Sigmoid colon (tissue), 7 donors: ENCODE data around the gene SORCS1. TPM values are rescaled to one million over a fixed set of nuclear protein-coding genes. Genes with fewer than 3 reads are reported as not detected.

Experiments used
- DNase-seq: peaks from one replicate; pipeline ENCODE4 v3.0.0-alpha.2; 2019
- H3K27ac ChIP-seq, 4 donors: fragments of 200-600 bp; sonication (generic); one replicate each; pipeline ENCODE4 v1.5.1; 2016 to 2019; ENCODE audit warnings: mild to moderate bottlenecking in 1 of 4
- H3K27me3 ChIP-seq, 3 donors: fragments of 200-600 bp; sonication (generic); one replicate each; pipeline ENCODE4 v1.5.1; 2019; ENCODE audit warnings: mild to moderate bottlenecking in 1 of 3
- H3K36me3 ChIP-seq, 4 donors: fragments of 200-600 bp; sonication (generic); one replicate each; pipeline ENCODE4 v1.5.1; 2016 to 2019
- H3K4me1 ChIP-seq, 4 donors: fragments of 200-600 bp; sonication (generic); one replicate each; pipeline ENCODE4 v1.5.1; 2017 to 2019
- H3K4me3 ChIP-seq, 4 donors: fragments of 200-600 bp; sonication (generic); one replicate each; pipeline ENCODE4 v1.5.1; 2017 to 2019; ENCODE audit warnings: mild to moderate bottlenecking in 2 of 4, moderate library complexity in 1 of 4
- H3K9me3 ChIP-seq, 4 donors: fragments of 200-600 bp in 3 of 4; sonication (generic) in 3 of 4; one replicate each; pipeline versions ENCODE4 v1.5.1 to v1.6.1; 2013 to 2019
- CTCF ChIP-seq, 4 experiments: fragments of 450-650 bp in 3 of 4; fragments of 200-600 bp in 1 of 4; IDR thresholded peaks; one replicate each; pipeline ENCODE4 v1.5.1; 2016 to 2019; ENCODE audit warnings: antibody characterized with exemption in 4 of 4, mild to moderate bottlenecking in 3 of 4, moderate library complexity in 2 of 4
- EP300 ChIP-seq, 4 donors: sonication (generic); formaldehyde crosslinking; IDR thresholded peaks; one replicate each; pipeline ENCODE4 v1.6.1; 2017; ENCODE audit warnings: antibody characterized with exemption in 4 of 4
- POLR2A ChIP-seq, 2 donors: fragments of 450-650 bp; IDR thresholded peaks; one replicate each; pipeline ENCODE4 v1.6.1; 2016; ENCODE audit warnings: antibody characterized with exemption in 2 of 2, mild to moderate bottlenecking in 2 of 2, moderate library complexity in 2 of 2
- POLR2AphosphoS5 ChIP-seq, 4 donors: sonication (generic); formaldehyde crosslinking; IDR thresholded peaks; one replicate each; pipeline ENCODE4 v1.6.1; 2017; ENCODE audit warnings: antibody characterized with exemption in 4 of 4
- WGBS, 2 donors: extraction: QIAGEN DNeasy Blood & Tissue Kit; methylation state at CpG; one replicate each; pipeline ENCODE4 v1.1.7; 2013; 5-methylcytosine and 5-hydroxymethylcytosine counted together
- intact Hi-C: fragments of 100-400 bp; cut with DNase I; formaldehyde crosslinking; loops from one replicate; pipeline ENCODE4 v1.15.1; 2023
- polyA plus RNA-seq, 3 donors: library from polyadenylated mRNA; stranded (reverse); fragments of 200-250 nt; gene quantifications; one replicate each; pipeline ENCODE4 v1.2.3, GENCODE V29; 2013
- total RNA-seq, 4 donors: library from RNA; depleted of rRNA; stranded (reverse); fragments of >200 nt; gene quantifications; one replicate each; pipeline ENCODE4 v1.1.0, GENCODE V29; 2016
- donor health status: healthy with polysubstance abuse.
- donor health status: Bipolar disorder and iron deficiency.
- donor health status: healthy.

Gene SORCS1
- total and polyA plus RNA-seq, 7 donors: 2.5 to 18.3 (median 8.7) TPM; not detected in 1

DNA sequence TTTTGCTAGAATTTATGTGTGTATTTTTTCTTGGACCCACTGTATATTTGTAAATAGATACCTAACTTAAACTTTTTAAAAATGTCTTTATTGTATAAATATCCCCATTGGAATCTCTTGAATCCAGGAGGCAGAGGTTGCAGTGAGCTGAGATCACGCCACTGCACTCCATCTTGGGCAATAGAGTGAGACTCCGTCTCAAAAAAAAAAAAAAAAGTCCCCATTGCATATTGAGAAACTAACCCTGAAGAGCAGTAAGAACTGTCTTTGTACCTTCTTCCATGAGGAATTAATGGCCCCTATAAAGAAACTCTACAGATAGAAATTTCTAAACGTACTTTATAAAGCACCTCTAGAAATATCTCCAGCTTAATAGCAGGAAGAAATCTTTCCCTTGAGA lies 504.0 kb downstream of the SORCS1 start:
- no peaks in the 10 kb centered on the region for H3K27me3 ChIP-seq
- TF ChIP-seq POLR2A (IDR thresholded peaks at IDR 0.05): no peak
- no peak for TF ChIP-seq POLR2AphosphoS5 (IDR thresholded peaks at IDR 0.05)
- TF ChIP-seq EP300 (IDR thresholded peaks at IDR 0.05): no peak
- TF ChIP-seq CTCF (IDR thresholded peaks at IDR 0.05): no peak
- H3K36me3 ChIP-seq: no peaks in the 10 kb centered on the region
- H3K4me1 ChIP-seq: no peaks in the 10 kb centered on the region
- no peak overlapping the region for H3K4me3 ChIP-seq
- no peak overlapping the region for H3K27ac ChIP-seq
- intact Hi-C loops: no loop called here
- WGBS, 2 donors: 71 to 74% methylated on average over 3 of the region's 3 CpGs
- no peak for DNase-seq
- peaks cover 0 to 9% (median 0%) of the 10 kb centered on the region in 4 donors for H3K9me3 ChIP-seq

DNA sequence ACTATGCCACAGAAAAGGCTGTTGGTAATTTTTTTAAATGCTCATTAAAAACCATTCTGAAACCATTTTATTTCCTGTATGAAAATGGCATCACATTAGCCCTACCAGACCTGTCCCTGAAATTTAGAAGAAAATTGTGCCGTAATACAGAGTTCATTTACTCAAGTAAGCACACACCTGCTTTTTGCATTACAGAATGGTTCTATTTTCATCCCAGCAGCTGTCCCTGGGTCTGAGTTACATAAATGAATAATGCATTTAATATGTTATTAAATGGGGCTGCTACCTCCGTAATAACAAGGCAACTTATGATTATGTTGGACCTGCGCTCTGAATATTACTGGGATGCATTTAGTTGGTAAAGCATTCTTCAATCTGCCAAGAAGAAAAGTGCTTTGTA lies 508.9 kb downstream of the SORCS1 start:
- no peak overlapping the region for H3K4me3 ChIP-seq
- no peaks in the 10 kb centered on the region for H3K9me3 ChIP-seq
- no peak overlapping the region for H3K27ac ChIP-seq
- no peaks in the 10 kb centered on the region for H3K27me3 ChIP-seq
- no peaks in the 10 kb centered on the region for H3K4me1 ChIP-seq
- TF ChIP-seq CTCF (IDR thresholded peaks at IDR 0.05) (no peak), POLR2A (IDR thresholded peaks at IDR 0.05) (no peak), POLR2AphosphoS5 (IDR thresholded peaks at IDR 0.05) (no peak), EP300 (IDR thresholded peaks at IDR 0.05) (no peak)
- 89 to 95% methylated on average over 3 of the region's 3 CpGs for WGBS, 2 donors
- no peaks in the 10 kb centered on the region for H3K36me3 ChIP-seq
- intact Hi-C loops: no loop called here
- DNase-seq: no peak

GRCh38 chr10:106655165-106655564 lies 509.3 kb downstream of the SORCS1 start:
- Histone ChIP-seq H3K27ac (no peak overlapping the region), H3K36me3 (no peaks in the 10 kb centered on the region), H3K4me3 (no peak overlapping the region), H3K27me3 (no peaks in the 10 kb centered on the region), H3K9me3 (no peaks in the 10 kb centered on the region), H3K4me1 (no peaks in the 10 kb centered on the region)
- intact Hi-C loops: no loop called here
- TF ChIP-seq EP300 (IDR thresholded peaks at IDR 0.05): no peak
- TF ChIP-seq CTCF (IDR thresholded peaks at IDR 0.05): no peak
- TF ChIP-seq POLR2A (IDR thresholded peaks at IDR 0.05): no peak
- no peak for TF ChIP-seq POLR2AphosphoS5 (IDR thresholded peaks at IDR 0.05)
- no peak for DNase-seq

DNA sequence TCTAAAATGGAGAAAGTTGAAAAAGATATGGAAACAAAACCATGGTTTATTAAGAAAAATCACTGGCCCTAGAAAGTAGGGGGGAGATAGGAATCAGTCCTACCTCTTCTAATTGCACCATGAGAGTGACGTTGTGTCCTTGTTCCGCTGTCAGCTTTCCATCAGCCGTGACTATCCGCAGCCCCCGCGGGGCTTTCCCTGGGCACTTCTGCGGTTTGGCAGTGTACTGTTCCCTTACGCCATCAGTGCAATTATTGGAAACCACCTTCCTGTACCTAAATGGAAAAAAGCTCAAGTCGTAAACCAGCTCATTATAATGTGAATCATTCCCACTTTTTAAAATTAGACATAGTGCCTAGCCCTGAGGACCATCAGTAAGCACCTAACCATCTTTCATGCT lies 512.2 kb downstream of the SORCS1 start:
- Histone ChIP-seq H3K9me3 (no peaks in the 10 kb centered on the region), H3K27me3 (no peaks in the 10 kb centered on the region), H3K4me3 (no peak overlapping the region), H3K27ac (no peak overlapping the region), H3K4me1 (no peaks in the 10 kb centered on the region), H3K36me3 (no peaks in the 10 kb centered on the region)
- TF ChIP-seq POLR2AphosphoS5 (IDR thresholded peaks at IDR 0.05) (no peak), POLR2A (IDR thresholded peaks at IDR 0.05) (no peak), CTCF (IDR thresholded peaks at IDR 0.05) (no peak), EP300 (IDR thresholded peaks at IDR 0.05) (no peak)
- no peak for DNase-seq
- intact Hi-C loops: no loop called here
- WGBS, 2 donors: 87 to 90% methylated on average over 9 of the region's 9 CpGs
